EH (cell line): ENCODE data around the gene MAPKAPK3.

Source experiments
- DNase-seq: peaks from one replicate; pipeline ENCODE4 v3.0.0-alpha.2; 2015; ENCODE audit warnings: low read depth

Gene MAPKAPK3

DNA sequence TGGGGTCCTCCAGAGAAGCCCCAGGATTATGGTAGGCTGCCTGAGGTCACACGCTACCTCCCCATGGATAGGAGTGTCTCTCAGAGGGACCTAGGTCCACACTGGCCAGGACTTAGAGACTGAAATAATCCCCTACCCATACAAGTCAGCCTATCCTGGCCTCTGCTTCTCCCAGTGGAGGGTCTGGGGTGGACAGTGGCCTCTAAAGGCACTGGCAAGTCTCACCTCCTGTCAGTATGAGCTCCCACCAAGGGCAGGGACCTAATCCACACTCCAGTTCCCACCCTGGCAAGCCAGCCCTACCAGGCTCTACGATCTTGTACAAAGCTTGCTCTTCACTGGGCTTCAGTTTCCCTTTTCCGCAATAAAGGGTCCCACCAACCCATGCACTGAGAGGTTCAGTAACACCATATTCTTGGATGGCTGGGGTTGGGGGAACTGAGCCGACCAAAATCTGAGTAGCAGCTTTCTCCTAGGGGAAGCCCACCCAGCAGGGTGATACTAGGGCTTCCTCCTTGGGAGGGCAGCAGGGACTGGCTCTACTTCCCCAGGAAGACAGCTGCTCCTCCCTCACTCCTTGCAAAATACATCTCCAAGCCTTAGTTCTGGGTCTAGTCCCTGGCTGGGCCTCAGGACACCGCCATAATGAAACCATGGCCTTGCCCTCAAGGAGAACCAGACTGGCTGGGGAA, 7.7 kb upstream of the MAPKAPK3 start:
- no peak for DNase-seq

DNA sequence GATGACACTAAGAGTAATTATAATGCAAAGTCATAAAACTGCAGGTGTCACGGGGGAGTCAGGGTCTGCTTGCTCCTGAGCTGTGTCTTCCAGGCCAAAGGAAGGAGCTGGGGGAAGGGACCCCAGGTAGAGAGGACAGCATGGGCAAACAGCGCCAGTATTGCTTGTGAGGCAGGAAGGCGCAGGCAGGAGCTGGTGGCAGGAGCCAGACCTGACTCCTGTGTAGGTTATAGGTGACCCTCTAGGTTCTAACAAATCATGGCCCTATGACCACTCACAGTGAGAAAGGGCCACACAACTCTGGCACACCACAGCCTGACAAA, 7.2 kb upstream of the MAPKAPK3 start:
- no peak for DNase-seq

DNA sequence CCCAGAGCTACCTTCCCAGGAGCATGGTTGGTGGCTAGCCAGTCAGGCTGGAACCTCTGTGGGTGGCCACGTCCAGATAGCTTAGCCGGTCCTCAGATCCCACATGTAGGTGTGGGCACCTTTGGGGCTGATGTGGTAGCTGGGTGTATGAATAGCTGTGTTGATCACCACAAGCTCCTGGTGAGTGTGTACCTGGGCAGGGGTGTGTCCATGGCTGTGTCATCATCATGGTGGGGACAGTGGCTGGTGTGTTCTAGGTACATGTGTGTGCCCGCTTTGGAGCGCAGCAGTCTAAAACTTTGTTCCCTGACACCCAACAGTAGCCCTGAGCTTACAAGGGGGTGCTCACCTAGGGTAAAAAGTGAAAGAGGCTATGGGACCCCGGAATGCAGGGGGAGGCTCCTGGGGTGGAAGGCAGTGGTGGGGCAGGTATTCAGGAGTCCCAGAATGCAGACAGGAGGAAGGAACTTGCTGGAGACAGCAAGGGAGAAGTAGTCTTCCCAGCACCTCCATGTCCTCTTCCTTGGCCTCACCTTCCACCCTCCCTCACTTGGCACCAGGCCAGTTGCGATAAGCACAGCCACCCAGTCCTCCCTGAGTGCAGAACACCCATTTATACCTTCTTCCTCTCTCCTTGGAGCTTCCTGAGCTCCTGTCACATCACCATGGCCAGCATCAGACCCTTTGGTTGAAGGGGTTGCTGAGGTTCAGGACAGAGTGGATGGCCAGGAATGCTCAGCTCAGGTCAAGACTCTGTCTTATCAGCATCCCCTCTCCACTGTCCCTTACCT, 6.6 kb upstream of the MAPKAPK3 start:
- no peak for DNase-seq

DNA sequence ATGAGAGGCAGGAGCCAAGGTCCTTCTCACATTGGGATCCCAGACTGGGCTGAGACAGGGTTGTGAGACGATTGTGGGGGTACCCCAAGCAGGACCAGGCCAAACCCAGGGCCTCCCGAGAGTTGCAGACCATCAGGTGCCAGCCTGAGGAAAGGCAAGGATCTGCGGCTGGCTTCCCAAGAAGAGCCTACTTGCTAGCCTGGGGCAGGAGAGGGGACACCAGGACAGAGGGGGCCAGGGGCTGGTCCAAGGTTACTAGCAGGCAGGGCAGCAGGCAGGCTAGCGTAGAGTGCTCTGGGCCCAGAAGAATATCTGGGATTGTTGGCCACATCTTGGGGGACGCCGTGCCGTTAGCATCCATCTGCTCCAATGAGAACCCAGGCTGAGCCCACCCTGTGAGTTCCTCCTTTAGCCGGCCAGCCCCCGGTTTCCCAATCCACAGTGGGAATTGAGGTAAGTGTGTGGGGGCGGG, 5.9 kb upstream of the MAPKAPK3 start:
- no peak for DNase-seq

DNA sequence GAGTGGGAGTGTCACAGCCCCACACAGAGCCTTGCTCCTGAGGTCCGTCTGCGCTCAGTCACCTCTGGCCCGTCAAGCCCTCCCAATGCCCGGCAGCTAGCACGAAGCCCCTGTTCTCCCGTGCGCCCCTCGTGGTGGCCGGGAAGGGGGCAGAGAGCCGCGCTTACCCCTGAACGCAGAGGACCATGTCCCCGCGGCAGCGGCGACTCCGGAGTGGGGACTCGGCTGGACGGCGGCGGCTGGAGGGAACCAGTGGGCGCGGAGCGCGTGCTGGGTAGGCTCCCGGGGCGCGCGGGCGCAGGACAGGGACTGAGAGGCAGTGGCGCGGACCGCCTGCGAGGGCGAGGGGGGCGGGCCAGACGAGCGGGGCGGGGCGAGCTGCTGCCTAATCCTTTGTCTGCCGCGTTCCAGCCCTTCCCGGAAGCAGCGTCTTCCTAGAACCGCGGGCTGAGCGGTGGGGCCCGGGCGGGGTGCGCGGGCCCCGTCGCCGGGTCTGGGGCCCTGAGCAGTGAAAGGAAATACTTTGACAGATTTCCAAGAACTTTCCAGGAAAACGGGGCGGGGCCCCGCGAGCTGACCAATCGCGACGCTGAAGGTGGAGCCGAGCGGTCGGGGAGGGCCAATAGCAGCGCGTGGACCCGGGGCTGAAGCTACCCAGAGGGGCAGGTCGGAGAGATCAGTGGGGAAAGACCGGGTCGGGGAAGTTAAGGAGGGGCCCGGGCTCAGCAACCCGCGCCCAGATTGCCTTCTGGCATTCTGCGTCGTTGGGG, 5.3 kb upstream of the MAPKAPK3 start, which contains the start of gene CISH:
Gene CISH, minus strand, starts transcription at position 311 of the 770 bp plus-strand sequence. Its CDS starts 124 bp downstream, at position 187.
- DNase-seq: peak; percentile 93

DNA sequence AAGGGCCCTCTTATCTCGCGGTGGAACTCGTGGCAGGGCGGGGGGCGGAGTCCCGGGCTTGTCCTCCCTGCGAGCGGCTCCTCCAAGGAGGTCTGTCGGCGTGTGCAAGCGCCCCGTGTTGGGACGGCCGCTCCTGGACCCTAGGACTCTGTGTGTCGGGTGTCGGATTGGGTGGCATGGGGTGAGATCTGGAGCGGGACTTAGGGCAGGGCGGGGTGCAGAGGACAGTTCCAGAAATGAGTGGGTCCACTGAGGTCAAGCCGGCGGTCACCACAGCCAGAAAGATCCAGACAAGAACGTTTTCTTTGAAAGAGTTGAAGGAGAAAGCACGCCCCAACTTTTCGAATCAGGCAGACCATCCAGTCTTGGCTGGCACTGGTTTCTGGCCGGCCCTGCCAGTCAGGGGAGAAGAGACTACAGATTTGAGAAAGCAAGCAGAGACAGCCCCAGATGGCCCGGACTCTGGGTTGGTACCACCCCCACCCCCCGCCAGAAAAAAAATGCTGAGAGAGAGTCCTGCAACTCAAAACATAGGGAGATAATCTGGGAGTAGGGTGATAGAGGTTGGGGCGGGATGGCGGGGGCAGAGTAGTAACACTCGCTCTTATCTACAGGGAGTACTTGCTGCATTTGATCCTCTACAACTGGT, 4.6 kb upstream of the MAPKAPK3 start:
- no peak for DNase-seq

DNA sequence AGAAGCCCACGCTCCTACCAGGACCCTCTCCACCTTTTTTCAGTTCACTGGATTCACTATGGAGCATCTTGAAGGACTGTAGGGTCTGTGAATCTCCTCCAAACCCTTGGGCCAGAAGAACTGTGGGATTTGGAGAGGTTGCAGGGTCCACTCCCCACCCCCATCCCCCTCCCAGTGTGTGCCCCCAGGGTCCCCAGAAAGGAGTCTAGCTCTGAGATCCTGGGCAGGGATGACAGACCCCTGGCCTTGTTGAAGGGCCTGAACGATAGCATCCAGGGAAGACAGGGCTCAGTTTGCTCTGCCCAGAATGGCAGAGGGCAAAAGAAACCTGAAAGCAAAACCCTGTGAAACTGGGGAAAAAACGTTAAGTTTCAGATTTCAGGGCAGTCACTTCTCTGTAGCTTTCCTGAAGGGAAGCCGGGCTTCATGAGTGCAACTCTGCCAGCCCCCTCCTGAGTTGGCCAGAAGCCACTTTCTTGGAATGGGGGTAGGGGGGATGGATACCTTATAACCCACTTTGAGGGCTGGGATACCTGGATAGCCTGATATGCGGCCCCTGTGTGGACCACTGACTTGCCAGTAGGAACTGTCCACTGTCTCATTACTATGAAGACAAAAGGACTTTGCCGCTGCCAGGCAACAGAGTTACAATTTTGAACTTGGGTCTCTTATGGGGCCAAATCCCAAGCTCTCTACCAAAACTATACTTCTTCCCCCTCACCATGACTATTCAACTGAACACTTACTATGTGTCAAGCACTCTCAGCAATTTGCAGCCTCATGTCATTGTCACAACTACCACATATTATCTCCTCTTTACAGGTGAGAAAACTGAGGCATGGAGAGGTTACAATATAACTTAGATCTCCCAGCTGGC, 3.7 kb upstream of the MAPKAPK3 start:
- no peak for DNase-seq

DNA sequence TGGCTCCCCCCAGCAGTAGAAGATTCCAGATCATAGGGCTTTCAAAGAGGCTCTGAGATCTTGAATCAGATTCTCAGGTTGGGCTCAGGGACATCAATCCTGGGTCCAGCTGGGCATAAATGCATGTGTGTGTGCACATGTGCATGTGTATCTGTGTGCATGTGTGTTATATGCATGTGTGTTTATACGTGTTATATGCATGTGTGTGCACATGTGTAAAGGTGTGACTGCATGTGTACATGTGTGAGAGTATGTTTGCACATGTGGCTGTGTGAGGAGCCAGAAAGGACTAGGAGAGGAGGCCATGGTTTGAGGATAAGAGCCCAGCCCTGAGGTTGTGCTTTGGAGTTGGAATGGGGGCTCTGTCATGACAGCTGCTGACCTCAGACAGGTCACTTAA, 1.8 kb upstream of the MAPKAPK3 start:
- no peak for DNase-seq

DNA sequence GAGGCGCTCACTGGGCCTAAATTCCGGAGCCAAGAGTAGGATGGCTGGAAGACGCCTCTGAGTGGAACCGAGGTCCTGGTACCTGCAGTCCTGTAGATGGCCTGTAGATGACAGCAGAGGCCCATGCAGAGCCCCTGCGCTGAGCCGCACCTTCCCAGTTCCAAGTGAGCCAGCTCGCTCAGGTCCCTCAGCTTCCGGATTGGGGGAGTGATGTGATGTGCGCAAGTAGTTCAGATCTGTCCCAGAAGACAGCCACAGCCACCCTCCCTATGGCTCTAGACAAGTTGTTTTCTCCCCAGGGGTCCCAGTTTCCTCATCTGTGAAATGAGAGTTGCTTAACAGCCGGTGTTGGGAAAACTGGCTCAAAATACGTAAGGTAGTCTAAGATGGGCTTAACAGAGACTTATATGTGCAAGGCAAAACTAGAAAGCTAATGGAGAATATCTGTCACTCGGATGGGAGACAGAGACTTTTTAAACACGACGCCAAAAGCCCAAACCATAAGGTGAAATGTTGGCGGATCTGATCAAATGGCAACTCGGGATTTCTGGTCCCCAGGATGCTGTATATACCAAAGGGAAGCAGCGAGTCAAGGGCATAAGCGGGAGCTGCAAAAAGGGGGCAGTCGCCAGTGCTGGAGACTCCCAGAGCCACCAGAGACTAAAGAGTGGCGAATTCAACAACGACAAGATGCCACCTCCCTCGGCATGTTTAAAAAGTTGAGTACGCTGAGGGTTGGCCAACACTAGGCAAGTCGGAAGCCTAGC, 765 bp upstream of the MAPKAPK3 start:
- DNase-seq: peak; percentile 83

DNA sequence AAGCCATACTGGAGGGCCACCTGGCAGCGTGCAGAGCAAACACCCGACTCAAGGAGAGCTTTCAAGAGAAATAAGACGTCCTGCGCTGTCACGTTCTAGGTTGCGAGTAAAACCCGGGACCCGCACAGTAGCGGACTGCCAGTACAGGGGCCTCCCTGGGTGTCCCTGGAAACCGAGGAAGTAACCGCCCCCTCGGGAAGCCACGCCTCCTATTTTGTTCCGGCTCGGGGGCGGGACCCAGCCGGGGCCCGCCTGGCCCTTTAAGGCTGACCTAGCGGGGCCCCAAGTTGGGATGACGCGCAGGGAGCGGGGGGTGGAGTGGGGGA, 218 bp upstream of the MAPKAPK3 start:
- peak; percentile 89 for DNase-seq

DNA sequence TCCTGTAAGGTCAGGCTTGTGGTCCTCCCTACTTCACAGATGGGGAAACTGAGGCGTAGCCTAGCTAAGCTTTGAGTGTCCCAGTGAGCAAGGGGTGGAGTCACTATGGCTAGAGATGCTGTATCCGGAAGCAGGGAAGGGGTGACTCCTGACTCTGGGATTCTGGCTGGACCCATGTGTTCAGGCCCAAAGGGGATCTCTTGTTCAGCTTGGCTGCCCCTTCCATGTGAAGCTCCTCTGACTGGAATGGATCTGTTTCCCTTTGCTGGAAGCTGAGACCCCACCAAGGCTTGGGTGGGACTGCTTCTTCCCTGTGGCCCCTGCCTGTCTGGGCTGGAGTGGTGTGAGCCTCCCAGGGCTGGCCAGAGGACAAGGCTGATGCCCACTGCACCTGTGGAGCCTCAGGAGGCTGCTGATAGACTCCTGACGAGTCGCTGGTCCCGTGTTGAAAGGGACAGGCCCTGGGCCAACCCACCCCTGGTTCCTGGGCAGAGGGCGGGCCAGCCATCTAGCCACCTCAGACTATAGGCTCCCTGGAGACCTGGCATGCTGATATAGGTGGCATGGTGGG, 1.0 kb downstream of the MAPKAPK3 start:
- no peak for DNase-seq

DNA sequence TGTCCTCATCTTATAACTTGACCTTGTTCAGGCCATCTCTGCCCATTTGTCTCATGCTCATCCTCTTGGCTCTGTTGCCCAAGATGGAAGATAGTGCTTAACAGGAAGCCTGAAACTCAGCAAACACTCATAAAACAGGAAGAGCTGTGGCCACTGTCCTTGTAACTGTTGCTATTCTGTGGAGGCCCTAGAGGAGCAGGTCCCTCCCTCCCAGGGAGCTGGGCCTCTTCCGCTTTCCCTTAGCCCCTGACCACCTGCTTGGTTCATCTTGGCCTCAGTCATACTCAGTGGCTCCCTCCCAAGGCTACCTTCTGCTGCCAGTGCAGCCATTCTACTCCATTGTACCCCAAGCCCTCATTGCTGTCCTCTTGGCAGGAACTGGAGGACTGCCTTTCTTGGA, 3.5 kb downstream of the MAPKAPK3 start:
- DNase-seq: no peak

DNA sequence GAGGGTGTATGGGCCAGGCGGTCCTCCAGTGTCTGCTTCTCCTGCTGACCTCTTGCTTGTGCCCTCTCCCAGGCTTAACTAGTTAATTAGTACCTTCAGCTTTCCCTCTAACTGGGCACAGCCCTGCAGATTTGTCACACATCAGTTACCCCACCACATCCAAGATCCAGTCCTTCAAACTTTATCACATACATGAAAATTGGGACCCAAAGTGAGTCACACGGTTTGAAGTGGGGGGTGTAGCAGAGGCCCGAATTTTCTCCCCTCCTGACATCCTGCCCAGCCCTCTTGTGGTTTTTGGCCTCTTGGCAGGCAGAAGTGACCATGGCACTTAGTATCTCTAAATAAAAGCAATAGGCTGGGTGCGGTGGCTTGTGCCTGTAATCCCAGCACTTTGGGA, 3.9 kb downstream of the MAPKAPK3 start:
- peak; percentile 52 for DNase-seq

DNA sequence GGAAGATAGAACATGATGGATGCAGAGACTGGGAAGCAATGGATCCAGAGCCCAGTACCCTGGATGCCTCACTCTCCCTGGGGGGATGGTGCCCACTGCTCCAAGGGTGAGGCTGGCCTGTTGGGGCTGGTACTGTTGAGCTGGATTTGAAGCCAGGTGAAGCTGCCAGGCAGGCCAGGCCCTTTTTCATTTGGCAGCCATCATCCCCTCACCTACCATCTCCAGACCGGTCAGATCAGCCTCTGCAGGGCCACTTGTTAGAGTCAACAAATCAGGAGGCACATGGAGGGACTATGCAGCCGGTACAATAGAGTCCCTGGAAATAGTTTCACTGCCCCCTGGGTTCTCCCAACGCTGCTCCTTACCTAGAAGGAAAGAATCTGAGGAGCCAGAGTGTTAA, 5.9 kb downstream of the MAPKAPK3 start:
- no peak for DNase-seq

DNA sequence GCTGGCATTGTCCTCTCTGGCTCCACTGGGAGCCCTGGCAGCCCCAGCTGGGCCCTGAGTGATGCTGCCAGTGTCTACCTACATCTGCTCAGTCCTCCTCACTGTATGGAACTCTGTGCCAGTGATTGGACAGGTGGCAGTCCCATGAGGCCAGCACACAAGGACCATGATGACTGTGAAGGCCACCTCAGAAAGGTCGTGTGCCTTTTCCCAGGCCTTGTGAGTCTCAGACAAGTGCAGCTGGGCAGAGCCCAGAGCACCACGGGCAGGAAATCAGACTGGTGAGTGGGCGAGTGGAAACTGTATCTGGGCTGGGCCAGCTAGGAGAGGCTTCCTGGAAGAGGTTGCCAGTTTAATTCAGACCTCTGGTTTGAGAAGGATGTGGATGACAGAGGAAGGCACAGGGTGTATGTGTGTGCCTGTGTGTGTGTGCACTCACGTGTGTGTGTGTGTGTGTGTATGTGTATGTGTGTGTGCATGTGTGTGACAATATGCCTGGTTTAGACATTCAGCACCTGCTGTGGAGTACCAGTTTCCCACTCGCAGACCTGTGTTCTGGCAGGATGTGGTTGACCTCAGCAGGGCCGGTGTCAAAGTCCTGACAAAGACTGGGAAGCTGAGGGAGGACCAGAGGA, 7.0 kb downstream of the MAPKAPK3 start:
- DNase-seq: no peak

DNA sequence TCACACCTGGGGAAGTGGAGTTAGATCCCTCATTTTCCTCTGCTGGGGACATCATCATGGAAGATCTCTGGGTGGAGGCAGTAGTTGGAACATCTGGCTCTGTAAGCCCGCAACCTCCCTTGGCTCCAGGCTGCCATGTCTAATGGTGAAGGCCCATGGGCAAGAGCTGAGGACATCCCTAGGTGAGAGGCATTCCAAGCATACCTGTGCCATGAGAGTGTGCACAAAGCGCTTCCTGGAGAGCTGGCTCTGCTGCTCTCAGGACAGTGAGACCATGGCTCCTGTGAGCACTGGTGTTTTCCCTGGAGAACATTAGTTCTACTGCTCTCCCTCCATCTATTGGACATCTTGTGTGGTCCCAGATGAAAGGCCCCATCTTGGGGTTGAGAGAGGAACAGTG, 7.7 kb downstream of the MAPKAPK3 start:
- no peak for DNase-seq

DNA sequence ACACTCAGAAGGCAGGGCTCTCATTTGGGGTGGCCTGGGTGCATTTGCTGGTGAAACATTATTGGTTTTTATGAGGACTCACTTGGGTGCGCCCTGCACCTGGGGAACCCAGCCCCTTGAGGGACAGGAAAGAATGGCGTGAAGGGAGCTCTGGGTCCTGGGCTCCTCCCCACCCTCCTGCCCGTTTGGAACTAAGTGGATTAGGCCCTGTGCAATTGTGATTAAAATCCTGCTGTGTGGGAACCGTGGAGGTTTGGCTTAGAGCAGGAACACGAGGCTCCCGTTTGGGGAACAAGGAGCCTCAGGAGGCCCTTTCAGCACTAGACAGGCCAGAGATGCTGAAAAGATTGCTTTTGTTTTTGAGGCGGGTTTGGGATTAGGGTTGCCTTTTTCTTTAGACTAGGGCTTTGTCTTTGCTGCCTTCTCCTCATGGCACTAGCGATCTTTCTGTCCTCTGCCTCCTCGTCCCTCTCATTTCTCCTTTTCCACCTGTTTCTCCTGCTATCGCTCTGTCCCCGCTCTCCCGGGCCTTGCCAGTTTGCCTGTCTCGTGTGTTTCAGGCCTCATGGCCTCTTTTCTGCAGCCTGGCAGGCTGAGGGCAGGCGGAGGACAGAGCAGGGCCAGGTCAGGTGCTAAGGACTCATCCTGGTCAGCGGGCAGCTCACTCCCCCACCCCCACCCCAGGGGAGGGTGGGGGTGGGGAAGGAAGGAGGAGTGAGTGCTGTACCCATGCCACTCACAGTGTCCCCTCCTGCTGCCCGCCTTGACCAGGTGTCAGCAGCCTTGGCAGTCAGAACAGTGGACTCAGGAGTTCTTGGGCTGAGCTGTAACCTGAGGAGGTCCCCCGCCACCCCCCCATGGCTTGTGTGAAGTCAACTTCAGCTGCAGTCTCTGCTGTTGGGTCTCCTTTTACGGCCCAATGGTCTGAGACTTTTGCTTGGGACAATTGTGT, 8.6 kb downstream of the MAPKAPK3 start:
- DNase-seq: no peak

DNA sequence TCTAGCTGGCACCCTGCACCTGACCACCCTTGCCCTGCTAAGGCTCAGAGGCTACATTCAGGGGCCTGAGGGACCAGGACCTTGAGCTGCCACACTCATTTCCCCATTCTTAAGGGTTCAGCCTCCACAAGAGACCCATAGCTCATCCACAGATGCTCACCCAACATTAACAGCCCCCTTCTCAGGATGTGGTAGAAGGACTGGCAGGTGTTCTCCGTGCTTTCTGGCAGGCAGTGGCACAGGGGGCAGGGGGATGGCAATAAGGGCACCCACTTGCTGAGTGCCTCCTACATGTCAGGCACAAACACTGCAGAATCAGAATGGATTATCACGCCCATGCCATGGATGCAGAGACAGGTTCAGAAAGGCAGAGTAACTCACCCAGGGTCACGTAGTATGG, 9.4 kb downstream of the MAPKAPK3 start:
- no peak for DNase-seq
